ENCODE results near the gene CCL27. TPM values are rescaled to one million over a fixed set of nuclear protein-coding genes. Genes with fewer than 3 reads are reported as not detected.
"Not testable (repeated sequence)": the region's sequence is repeated elsewhere in the genome, so short reads cannot be mapped to it uniquely, and the experiment has no call there.

CCL27 gene
- total RNA-seq, 1 experiment from 2014 or later: not detected

- H3K9me3 ChIP-seq (ENCODE audit: low read length); H2AFZ ChIP-seq (ENCODE audit: low read length); H3K9me2 ChIP-seq (replicated peaks; ENCODE audit: insufficient read depth, low read length); H3K36me3 ChIP-seq (ENCODE audit: insufficient read depth, low read length); H3K4me3 ChIP-seq (ENCODE audit: low read length); DNase-seq; H3K4me2 ChIP-seq (ENCODE audit: low read depth, low read length, poor library complexity, severe bottlenecking); H3K27ac ChIP-seq (ENCODE audit: low read length); H3K9ac ChIP-seq (ENCODE audit: low read length); H3K27me3 ChIP-seq (ENCODE audit: low read length): not testable (repeated sequence)
- Histone ChIP-seq H3K79me2 (ENCODE audit: low read length) (peaks cover 22% of the 10 kb centered on the region), H4K20me1 (ENCODE audit: insufficient read depth, low read depth, low read length) (peaks cover 15% of the 10 kb centered on the region), H3K4me1 (ENCODE audit: low read length) (peaks cover 26% of the 10 kb centered on the region)
Observed at GRCh38 chr9:34639322-34639721, 23.1 kb downstream of the CCL27 start.

- Histone ChIP-seq H3K9me2 (replicated peaks; ENCODE audit: insufficient read depth, low read length) (no peaks in the 10 kb centered on the region), H3K4me1 (ENCODE audit: low read length) (peaks cover 26% of the 10 kb centered on the region), H3K27me3 (ENCODE audit: low read length) (no peaks in the 10 kb centered on the region), H2AFZ (ENCODE audit: low read length) (peak overlapping the region; percentile 75), H4K20me1 (ENCODE audit: insufficient read depth, low read depth, low read length) (peaks cover 15% of the 10 kb centered on the region), H3K36me3 (ENCODE audit: insufficient read depth, low read length) (peaks cover 10% of the 10 kb centered on the region; the same call in 1 of the 2 replicates), H3K9ac (ENCODE audit: low read length) (peak overlapping the region; percentile 88), H3K4me3 (ENCODE audit: low read length) (peak overlapping the region; percentile 94), H3K4me2 (ENCODE audit: low read depth, low read length, poor library complexity, severe bottlenecking) (peak overlapping the region; percentile 88), H3K79me2 (ENCODE audit: low read length) (peaks cover 22% of the 10 kb centered on the region), H3K9me3 (ENCODE audit: low read length) (no peaks in the 10 kb centered on the region), H3K27ac (ENCODE audit: low read length) (no peak overlapping the region; the same call in 1 of the 2 replicates)
- DNase-seq: no peak
Observed at GRCh38 chr9:34638138-34638445, 24.4 kb downstream of the CCL27 start.

- no peaks in the 10 kb centered on the region for H3K27me3 ChIP-seq (ENCODE audit: low read length)
- H3K9me3 ChIP-seq (ENCODE audit: low read length): no peaks in the 10 kb centered on the region
- H3K27ac ChIP-seq (ENCODE audit: low read length): peak within 1 kb of the TSS; percentile 34; the same call in 1 of the 2 replicates
- peak within 1 kb of the TSS; percentile 88 for H3K9ac ChIP-seq (ENCODE audit: low read length)
- no peaks in the 10 kb centered on the region for H3K9me2 ChIP-seq (replicated peaks; ENCODE audit: insufficient read depth, low read length)
- H4K20me1 ChIP-seq (ENCODE audit: insufficient read depth, low read depth, low read length): peaks cover 15% of the 10 kb centered on the region
- peaks cover 10% of the 10 kb centered on the region; the same call in 1 of the 2 replicates for H3K36me3 ChIP-seq (ENCODE audit: insufficient read depth, low read length)
- H3K4me3 ChIP-seq (ENCODE audit: low read length): peak within 1 kb of the TSS; percentile 94
- H2AFZ ChIP-seq (ENCODE audit: low read length): peak within 1 kb of the TSS; percentile 75
- H3K79me2 ChIP-seq (ENCODE audit: low read length): peaks cover 22% of the 10 kb centered on the region
- peak; percentile 98 for DNase-seq
- H3K4me2 ChIP-seq (ENCODE audit: low read depth, low read length, poor library complexity, severe bottlenecking): peak within 1 kb of the TSS; percentile 88
- peaks cover 26% of the 10 kb centered on the region for H3K4me1 ChIP-seq (ENCODE audit: low read length)
Observed at GRCh38 chr9:34637356-34638137, 24.9 kb downstream of the CCL27 start, which contains the start of gene SIGMAR1. SIGMAR1 (minus strand) TSS chr9:34637787; CDS start chr9:34637697, 90 bp downstream.

GRCh38 chr9:34636791-34637355 is 25.6 kb downstream of the CCL27 start:
- no peaks in the 10 kb centered on the region for H3K9me3 ChIP-seq (ENCODE audit: low read length)
- H4K20me1 ChIP-seq (ENCODE audit: insufficient read depth, low read depth, low read length): peaks cover 15% of the 10 kb centered on the region
- peaks cover 26% of the 10 kb centered on the region for H3K4me1 ChIP-seq (ENCODE audit: low read length)
- H3K4me2 ChIP-seq (ENCODE audit: low read depth, low read length, poor library complexity, severe bottlenecking): peak overlapping the region; percentile 88
- DNase-seq: peak; percentile 62
- H3K27me3 ChIP-seq (ENCODE audit: low read length): no peaks in the 10 kb centered on the region
- no peak overlapping the region for H2AFZ ChIP-seq (ENCODE audit: low read length)
- H3K9ac ChIP-seq (ENCODE audit: low read length): peak overlapping the region; percentile 88
- H3K27ac ChIP-seq (ENCODE audit: low read length): peak overlapping the region; percentile 34; the same call in 1 of the 2 replicates
- H3K4me3 ChIP-seq (ENCODE audit: low read length): peak overlapping the region; percentile 94
- H3K79me2 ChIP-seq (ENCODE audit: low read length): peaks cover 22% of the 10 kb centered on the region
- H3K36me3 ChIP-seq (ENCODE audit: insufficient read depth, low read length): peaks cover 10% of the 10 kb centered on the region; the same call in 1 of the 2 replicates
- H3K9me2 ChIP-seq (replicated peaks; ENCODE audit: insufficient read depth, low read length): no peaks in the 10 kb centered on the region

- DNase-seq: no peak
- no peaks in the 10 kb centered on the region for H3K9me2 ChIP-seq (replicated peaks; ENCODE audit: insufficient read depth, low read length)
- H3K36me3 ChIP-seq (ENCODE audit: insufficient read depth, low read length): peaks cover 10% of the 10 kb centered on the region; the same call in 1 of the 2 replicates
- H4K20me1 ChIP-seq (ENCODE audit: insufficient read depth, low read depth, low read length): peaks cover 15% of the 10 kb centered on the region
- no peak overlapping the region for H2AFZ ChIP-seq (ENCODE audit: low read length)
- H3K4me3 ChIP-seq (ENCODE audit: low read length): peak overlapping the region; percentile 94; the same call in 1 of the 2 replicates
- H3K27me3 ChIP-seq (ENCODE audit: low read length): no peaks in the 10 kb centered on the region
- H3K27ac ChIP-seq (ENCODE audit: low read length): no peak overlapping the region
- peaks cover 22% of the 10 kb centered on the region for H3K79me2 ChIP-seq (ENCODE audit: low read length)
- no peaks in the 10 kb centered on the region for H3K9me3 ChIP-seq (ENCODE audit: low read length)
- peak overlapping the region; percentile 88 for H3K4me2 ChIP-seq (ENCODE audit: low read depth, low read length, poor library complexity, severe bottlenecking)
- H3K4me1 ChIP-seq (ENCODE audit: low read length): peaks cover 26% of the 10 kb centered on the region
- peak overlapping the region; percentile 88 for H3K9ac ChIP-seq (ENCODE audit: low read length)
Observed at GRCh38 chr9:34635556-34635955, 26.9 kb downstream of the CCL27 start.

GRCh38 chr9:34634551-34635248 is 27.8 kb downstream of the CCL27 start:
- Histone ChIP-seq H3K27ac (ENCODE audit: low read length) (no peak overlapping the region), H3K4me2 (ENCODE audit: low read depth, low read length, poor library complexity, severe bottlenecking) (no peak overlapping the region), H4K20me1 (ENCODE audit: insufficient read depth, low read depth, low read length) (peaks cover 18% of the 10 kb centered on the region), H3K36me3 (ENCODE audit: insufficient read depth, low read length) (peaks cover 10% of the 10 kb centered on the region; the same call in 1 of the 2 replicates), H3K9ac (ENCODE audit: low read length) (no peak overlapping the region), H3K4me1 (ENCODE audit: low read length) (peaks cover 26% of the 10 kb centered on the region), H2AFZ (ENCODE audit: low read length) (no peak overlapping the region), H3K4me3 (ENCODE audit: low read length) (no peak overlapping the region), H3K79me2 (ENCODE audit: low read length) (peaks cover 22% of the 10 kb centered on the region), H3K27me3 (ENCODE audit: low read length) (no peaks in the 10 kb centered on the region), H3K9me2 (replicated peaks; ENCODE audit: insufficient read depth, low read length) (no peaks in the 10 kb centered on the region), H3K9me3 (ENCODE audit: low read length) (no peaks in the 10 kb centered on the region)
- no peak for DNase-seq

GRCh38 chr9:34633851-34634550 is 28.5 kb downstream of the CCL27 start:
- H3K27me3 ChIP-seq (ENCODE audit: low read length): no peaks in the 10 kb centered on the region
- H3K4me1 ChIP-seq (ENCODE audit: low read length): peaks cover 30% of the 10 kb centered on the region
- H3K4me3 ChIP-seq (ENCODE audit: low read length): no peak overlapping the region
- no peak overlapping the region for H3K9ac ChIP-seq (ENCODE audit: low read length)
- peaks cover 22% of the 10 kb centered on the region for H3K79me2 ChIP-seq (ENCODE audit: low read length)
- no peak overlapping the region for H2AFZ ChIP-seq (ENCODE audit: low read length)
- peaks cover 18% of the 10 kb centered on the region for H4K20me1 ChIP-seq (ENCODE audit: insufficient read depth, low read depth, low read length)
- peak; percentile 89 for DNase-seq
- H3K27ac ChIP-seq (ENCODE audit: low read length): no peak overlapping the region
- no peaks in the 10 kb centered on the region for H3K9me2 ChIP-seq (replicated peaks; ENCODE audit: insufficient read depth, low read length)
- no peaks in the 10 kb centered on the region for H3K9me3 ChIP-seq (ENCODE audit: low read length)
- H3K36me3 ChIP-seq (ENCODE audit: insufficient read depth, low read length): peaks cover 10% of the 10 kb centered on the region; the same call in 1 of the 2 replicates
- no peak overlapping the region for H3K4me2 ChIP-seq (ENCODE audit: low read depth, low read length, poor library complexity, severe bottlenecking)
